ENCODE data around the gene PAPPA2. TPM values are rescaled to one million over a fixed set of nuclear protein-coding genes. Genes with fewer than 3 reads are reported as not detected.

Gene PAPPA2
- total RNA-seq, 1 donor from 2014 or later: 6.1 TPM

GRCh38 chr1:176838276-176838995, 375.5 kb downstream of the PAPPA2 start:
- FAIRE-seq (no peak), DNase-seq (ENCODE audit: low spot score in 2 of 2) (no peak)

- FAIRE-seq (no peak), DNase-seq (ENCODE audit: low spot score in 2 of 2) (no peak)
Observed at GRCh38 chr1:176839216-176839615, 376.2 kb downstream of the PAPPA2 start.

GRCh38 chr1:176841238-176841637, 378.3 kb downstream of the PAPPA2 start:
- FAIRE-seq: no peak
- DNase-seq (ENCODE audit: low spot score in 2 of 2): no peak

- FAIRE-seq (no peak), DNase-seq (ENCODE audit: low spot score in 2 of 2) (peak; percentile 10 to 37)
Observed at GRCh38 chr1:176843352-176844297, 380.6 kb downstream of the PAPPA2 start.

GRCh38 chr1:176847052-176847451, 384.1 kb downstream of the PAPPA2 start:
- DNase-seq (ENCODE audit: low spot score in 2 of 2): no peak
- FAIRE-seq: no peak

GRCh38 chr1:176849281-176849680, 386.3 kb downstream of the PAPPA2 start:
- no peak for DNase-seq (ENCODE audit: low spot score in 2 of 2)
- FAIRE-seq: no peak

GRCh38 chr1:176850871-176851270, 387.9 kb downstream of the PAPPA2 start:
- FAIRE-seq: no peak
- DNase-seq (ENCODE audit: low spot score in 2 of 2): no peak

GRCh38 chr1:176852124-176852523, 389.1 kb downstream of the PAPPA2 start:
- FAIRE-seq (no peak), DNase-seq (ENCODE audit: low spot score in 2 of 2) (no peak)

- DNase-seq (ENCODE audit: low spot score in 2 of 2) (no peak), FAIRE-seq (no peak)
Observed at GRCh38 chr1:176853503-176853902, 390.5 kb downstream of the PAPPA2 start.

- FAIRE-seq: no peak
- no peak for DNase-seq (ENCODE audit: low spot score in 2 of 2)
Observed at GRCh38 chr1:176854121-176854520, 391.1 kb downstream of the PAPPA2 start.

GRCh38 chr1:176854758-176855745, 392.1 kb downstream of the PAPPA2 start:
- DNase-seq (ENCODE audit: low spot score in 2 of 2) (no peak), FAIRE-seq (no peak)

GRCh38 chr1:176857632-176858031, 394.7 kb downstream of the PAPPA2 start:
- FAIRE-seq (no peak), DNase-seq (ENCODE audit: low spot score in 2 of 2) (no peak)

- no peak for DNase-seq (ENCODE audit: low spot score in 2 of 2)
- FAIRE-seq: no peak
Observed at GRCh38 chr1:176858433-176858916, 395.5 kb downstream of the PAPPA2 start.

GRCh38 chr1:176863613-176864012, 400.6 kb downstream of the PAPPA2 start:
- FAIRE-seq: no peak
- DNase-seq (ENCODE audit: low spot score in 2 of 2): no peak

- FAIRE-seq (no peak), DNase-seq (ENCODE audit: low spot score in 2 of 2) (no peak)
Observed at GRCh38 chr1:176864211-176864610, 401.2 kb downstream of the PAPPA2 start.

- no peak for FAIRE-seq
Observed at GRCh38 chr1:176866011-176866714, 403.2 kb downstream of the PAPPA2 start.

GRCh38 chr1:176869577-176869976, 406.6 kb downstream of the PAPPA2 start:
- no peak for DNase-seq (ENCODE audit: low spot score in 2 of 2)
- no peak for FAIRE-seq

More at GRCh38 chr1:176866011-176866714, 403.2 kb downstream of the PAPPA2 start:
- no peak for DNase-seq (ENCODE audit: low spot score in 2 of 2)

- FAIRE-seq (no peak), DNase-seq (ENCODE audit: low spot score in 2 of 2) (no peak)
Observed at GRCh38 chr1:176876966-176877515, 414.1 kb downstream of the PAPPA2 start.

- DNase-seq (ENCODE audit: low spot score in 2 of 2): no peak
- FAIRE-seq: no peak
Observed at GRCh38 chr1:176877557-176877956, 414.6 kb downstream of the PAPPA2 start.

Measured in frontal cortex (tissue), 4 donors.